Hematopoietic multipotent progenitor cell treated with erythropoietin and hydrocortisone succinate and interleukin-3 and kit ligand, for 15 days (in vitro differentiated cells): ENCODE results near the gene CFAP57.

Experiments
- DNase-seq: peaks from one replicate; pipeline ENCODE4 v3.0.0-alpha.2; 2015; ENCODE audit warnings: low spot score

CFAP57 gene

DNA sequence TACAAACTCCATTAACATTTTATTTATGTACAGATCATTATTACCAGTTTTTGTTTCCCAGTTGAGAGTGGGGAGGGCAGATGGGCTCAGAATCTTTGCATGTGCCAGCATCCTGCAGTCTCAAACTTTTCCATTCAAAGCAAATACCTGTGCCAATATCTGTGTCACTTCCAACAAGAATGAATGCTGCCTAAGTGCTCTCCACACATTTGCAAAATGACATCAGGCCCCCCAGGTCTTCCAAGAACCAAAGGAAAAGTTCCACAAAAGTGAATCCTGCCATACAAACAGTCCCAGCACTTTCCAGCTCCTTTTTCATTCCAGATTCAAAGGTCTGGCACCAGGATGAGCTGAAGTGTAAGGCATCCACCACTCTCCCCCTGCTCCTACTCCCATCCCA lies 127.0 kb downstream of the CFAP57 start:
- DNase-seq, result no peak

DNA sequence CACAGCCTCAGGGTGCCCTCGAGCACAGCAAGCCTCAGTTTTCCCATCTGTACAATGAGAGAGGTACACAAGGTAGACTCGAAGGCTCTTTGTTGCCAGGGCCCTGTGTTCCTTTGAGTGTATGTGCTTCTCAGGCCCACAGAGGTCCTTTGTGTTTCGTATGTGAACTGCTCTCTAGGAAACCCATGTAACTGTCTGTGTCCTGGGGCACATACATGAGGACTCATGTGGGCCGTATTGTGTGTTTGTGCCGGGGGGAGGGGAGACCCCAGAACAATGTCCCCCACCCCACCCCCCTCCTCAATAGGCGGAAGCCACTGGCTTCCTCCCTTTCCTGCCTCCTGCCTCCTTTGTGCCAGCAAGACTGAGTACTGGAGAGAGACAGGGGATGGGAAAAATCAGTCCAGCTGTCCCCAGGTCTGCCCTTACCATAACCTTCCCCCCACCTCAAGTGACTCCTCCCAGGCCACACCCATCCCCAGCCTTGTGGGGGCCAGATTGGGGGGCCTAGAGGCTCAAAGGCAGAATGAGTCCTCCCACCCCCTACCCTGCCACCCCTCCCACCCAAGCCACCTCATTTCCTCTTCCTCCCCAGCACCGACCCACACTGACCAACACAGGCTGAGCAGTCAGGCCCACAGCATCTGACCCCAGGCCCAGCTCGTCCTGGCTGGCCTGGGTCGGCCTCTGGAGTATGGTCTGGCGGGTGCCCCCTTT lies 128.4 kb downstream of the CFAP57 start, which contains the start of gene TIE1:
TSS of gene TIE1 (plus strand) at position 605 of the 717 bp plus-strand sequence. CDS start at position 695, 90 bp downstream.
- DNase-seq, result no peak

GRCh38 chr1:43302201-43302600 lies 130.1 kb downstream of the CFAP57 start:
- DNase-seq, result no peak

DNA sequence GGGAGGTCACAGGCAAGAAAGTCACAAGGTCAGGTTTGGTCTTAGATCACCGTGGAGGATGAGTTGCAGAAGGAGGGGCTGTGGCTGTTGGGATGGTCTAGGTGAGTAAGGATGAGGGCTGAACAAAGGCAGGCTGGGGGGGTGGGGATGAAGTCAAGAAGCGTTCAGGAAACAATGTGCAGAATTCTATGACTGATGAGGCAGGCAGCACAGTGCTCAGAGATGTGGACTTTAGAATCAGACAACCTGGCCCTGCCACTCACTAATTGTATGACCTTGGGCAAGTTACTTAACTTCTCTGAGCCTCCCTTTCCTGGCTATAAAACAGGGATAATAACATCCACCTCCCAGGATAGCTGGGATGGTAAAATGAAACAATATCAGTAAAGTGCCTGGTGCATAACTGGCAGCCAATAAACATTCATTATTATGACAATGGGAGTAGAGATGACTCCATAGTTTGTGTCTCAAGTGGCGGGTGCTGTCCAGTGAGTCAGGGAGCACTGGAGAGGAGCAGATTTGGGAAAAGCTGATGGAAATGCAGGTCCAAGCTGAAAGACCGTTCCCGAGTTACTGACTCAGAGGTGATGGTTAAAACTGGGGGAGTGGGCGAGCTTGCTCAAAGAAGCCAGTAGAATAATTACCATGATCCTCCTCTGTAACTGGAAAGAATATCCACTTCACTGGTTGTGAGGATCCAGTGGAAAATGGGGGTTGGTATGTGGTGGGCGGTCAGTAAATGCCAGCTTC lies 130.8 kb downstream of the CFAP57 start:
- no peak for DNase-seq

- no peak for DNase-seq
Observed at GRCh38 chr1:43303471-43304313, 131.6 kb downstream of the CFAP57 start.
